Measurements from ENCODE around the gene ZBTB2. TPM values are rescaled to one million over a fixed set of nuclear protein-coding genes. Genes with fewer than 3 reads are reported as not detected.

The ZBTB2 gene
- total RNA-seq, 1 donor = 10.8 TPM

DNA sequence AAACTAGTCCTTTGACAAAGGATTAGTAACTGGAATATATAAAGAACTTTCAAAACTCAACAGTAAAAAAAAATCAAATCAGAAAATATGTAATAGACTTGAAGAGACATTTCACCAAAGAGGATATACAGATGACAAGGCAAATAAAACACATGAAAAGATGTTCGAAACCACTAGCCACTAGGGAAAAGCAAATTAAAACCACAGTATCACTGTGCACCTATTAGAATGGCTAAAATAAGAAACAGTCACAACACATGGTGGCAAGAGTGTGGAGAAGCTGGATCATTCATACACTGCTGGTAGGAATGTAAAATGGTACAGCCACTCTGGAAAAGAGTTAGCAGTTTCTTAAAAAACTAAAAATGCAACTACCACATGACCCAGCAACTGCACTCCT is 14.9 kb downstream of the ZBTB2 start:
- H3K4me3 ChIP-seq (ENCODE audit: low read depth, low read length) = no peak overlapping the region
- TF ChIP-seq, protein P1, sequence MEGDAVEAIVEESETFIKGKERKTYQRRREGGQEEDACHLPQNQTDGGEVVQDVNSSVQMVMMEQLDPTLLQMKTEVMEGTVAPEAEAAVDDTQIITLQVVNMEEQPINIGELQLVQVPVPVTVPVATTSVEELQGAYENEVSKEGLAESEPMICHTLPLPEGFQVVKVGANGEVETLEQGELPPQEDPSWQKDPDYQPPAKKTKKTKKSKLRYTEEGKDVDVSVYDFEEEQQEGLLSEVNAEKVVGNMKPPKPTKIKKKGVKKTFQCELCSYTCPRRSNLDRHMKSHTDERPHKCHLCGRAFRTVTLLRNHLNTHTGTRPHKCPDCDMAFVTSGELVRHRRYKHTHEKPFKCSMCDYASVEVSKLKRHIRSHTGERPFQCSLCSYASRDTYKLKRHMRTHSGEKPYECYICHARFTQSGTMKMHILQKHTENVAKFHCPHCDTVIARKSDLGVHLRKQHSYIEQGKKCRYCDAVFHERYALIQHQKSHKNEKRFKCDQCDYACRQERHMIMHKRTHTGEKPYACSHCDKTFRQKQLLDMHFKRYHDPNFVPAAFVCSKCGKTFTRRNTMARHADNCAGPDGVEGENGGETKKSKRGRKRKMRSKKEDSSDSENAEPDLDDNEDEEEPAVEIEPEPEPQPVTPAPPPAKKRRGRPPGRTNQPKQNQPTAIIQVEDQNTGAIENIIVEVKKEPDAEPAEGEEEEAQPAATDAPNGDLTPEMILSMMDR (IDR thresholded peaks at IDR 0.05; ENCODE audit: insufficient read depth, low read depth, low read length) = peak; percentile 8
- no peak for DNase-seq (ENCODE audit: low read depth)

DNA sequence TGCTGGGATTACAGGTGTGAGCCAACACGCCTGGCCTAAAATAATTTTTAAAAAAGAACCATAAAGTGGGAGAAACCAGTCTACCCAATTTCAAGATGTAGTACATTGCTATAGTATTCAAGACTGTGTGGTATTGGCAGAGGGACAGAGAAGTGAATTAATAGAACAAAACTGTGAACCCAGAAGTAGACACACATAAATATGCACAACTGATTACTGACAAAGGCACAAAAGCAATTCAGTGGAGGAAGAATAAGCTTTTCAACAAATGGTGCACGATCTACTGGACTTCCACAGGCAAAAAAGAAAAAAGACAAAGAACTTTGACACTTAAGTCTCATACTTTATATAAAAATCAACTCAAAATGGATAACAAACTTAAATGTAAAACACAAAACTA is 15.5 kb downstream of the ZBTB2 start:
- TF ChIP-seq, protein P1 (IDR thresholded peaks at IDR 0.05; ENCODE audit: insufficient read depth, low read depth, low read length) = no peak
- DNase-seq (ENCODE audit: low read depth) = no peak
- no peak overlapping the region for H3K4me3 ChIP-seq (ENCODE audit: low read depth, low read length)

DNA sequence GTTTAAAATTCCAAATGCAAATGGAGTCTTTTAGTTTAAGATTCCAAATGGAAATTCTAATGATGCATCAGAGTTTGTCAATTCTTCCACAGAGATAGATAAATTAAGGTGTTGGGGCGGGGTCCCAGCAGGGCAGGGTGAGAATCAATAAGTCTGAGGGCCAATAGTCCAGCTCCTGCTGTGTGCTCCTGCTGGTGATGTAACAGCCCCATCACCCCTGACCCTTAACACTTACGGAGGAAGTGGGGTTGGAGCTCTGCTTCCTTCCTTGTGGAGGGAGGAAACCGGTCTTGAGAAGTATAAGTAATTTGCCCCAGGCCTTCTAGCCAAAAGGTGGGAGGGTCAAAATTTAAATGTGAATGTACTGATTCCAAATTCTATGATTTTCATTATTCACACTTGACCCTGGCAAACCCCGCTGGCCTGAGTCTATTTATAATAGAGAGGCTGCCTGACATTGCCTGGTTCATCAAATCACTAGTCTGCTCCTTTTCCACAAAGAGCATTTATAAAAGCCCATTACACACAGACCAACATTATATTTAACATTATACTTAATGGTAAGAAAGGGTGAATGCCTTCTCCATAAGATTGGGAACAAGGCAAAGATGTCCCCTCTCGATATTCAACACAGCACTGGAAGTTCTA is 17.2 kb downstream of the ZBTB2 start:
- H3K4me3 ChIP-seq (ENCODE audit: low read depth, low read length) = no peak overlapping the region
- TF ChIP-seq, protein P1 (IDR thresholded peaks at IDR 0.05; ENCODE audit: insufficient read depth, low read depth, low read length) = no peak
- peak; percentile 48 for DNase-seq (ENCODE audit: low read depth)

DNA sequence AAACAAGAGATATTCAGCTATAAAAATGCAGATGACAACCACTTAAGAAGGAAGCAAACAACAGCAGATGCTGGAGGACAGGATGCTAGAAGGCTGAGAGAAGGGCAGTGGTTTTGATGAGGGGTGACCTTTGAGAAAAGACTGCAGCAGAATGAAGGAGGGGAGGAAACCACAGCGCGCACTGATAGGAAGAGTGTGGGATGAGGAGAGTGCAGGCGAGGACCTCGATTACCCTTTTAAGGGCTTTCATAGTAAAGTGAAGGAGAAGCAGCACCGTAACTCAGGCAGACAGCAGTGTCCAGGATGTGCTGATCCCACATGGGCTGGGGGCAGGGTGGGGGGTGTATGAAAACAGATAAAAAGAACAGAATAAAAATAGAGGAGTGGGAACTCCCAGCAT is 19.2 kb downstream of the ZBTB2 start:
- TF ChIP-seq, protein P1 (IDR thresholded peaks at IDR 0.05; ENCODE audit: insufficient read depth, low read depth, low read length) = no peak
- DNase-seq (ENCODE audit: low read depth) = peak; percentile 20
- H3K4me3 ChIP-seq (ENCODE audit: low read depth, low read length) = no peak overlapping the region

DNA sequence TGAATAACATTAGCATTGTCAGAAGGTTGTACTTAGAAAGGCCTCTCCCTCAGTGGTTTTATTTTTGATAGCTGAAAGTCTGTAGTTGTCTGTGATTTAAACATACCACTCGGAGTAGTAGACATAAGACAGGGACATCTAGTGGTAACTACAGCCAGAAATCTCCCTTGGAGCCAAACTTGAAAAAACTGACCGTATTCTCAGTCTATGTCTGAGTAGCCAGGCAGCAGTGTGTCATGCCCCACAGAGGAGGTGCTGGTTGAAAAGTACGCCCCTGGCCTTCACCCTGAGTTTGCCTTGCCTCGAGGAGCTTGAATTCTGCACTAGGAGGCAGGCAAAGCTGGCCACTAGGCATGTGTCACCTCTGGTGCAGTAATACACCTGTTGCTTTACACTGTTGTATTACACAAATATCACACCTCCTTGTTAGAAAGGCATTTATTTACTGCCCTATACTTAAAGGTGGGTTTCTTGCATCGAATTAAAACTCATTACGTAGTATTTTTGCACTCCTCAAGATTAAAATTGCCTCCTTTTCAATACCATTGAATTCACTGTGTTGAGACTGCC is 20.8 kb downstream of the ZBTB2 start:
- DNase-seq (ENCODE audit: low read depth) = peak; percentile 28
- no peak overlapping the region for H3K4me3 ChIP-seq (ENCODE audit: low read depth, low read length)
- TF ChIP-seq, protein P1 (IDR thresholded peaks at IDR 0.05; ENCODE audit: insufficient read depth, low read depth, low read length) = peak; percentile 40

DNA sequence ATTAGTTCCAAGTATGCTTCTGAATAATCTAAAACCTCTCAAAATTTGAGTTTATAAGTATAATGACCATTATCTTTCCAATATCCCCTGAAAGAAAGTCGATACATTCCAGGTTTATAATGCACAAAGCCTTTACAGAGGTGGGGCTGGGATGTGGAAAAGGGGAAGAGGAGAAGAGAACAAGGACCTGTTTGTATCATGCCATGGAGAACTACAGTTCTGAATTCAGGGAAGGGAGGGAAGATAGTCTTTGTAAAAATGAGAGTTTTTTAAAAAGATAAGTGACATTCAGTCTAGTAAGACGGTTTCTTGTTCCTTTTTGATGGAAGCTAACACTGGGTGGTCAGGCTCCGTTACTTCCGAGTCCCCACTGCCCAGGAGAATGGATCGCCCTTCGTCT is 26.1 kb downstream of the ZBTB2 start:
- H3K4me3 ChIP-seq (ENCODE audit: low read depth, low read length) = no peak overlapping the region

More for the DNA sequence above, 26.1 kb downstream of the ZBTB2 start:
- no peak for DNase-seq (ENCODE audit: low read depth)
- TF ChIP-seq, protein P1 (IDR thresholded peaks at IDR 0.05; ENCODE audit: insufficient read depth, low read depth, low read length) = no peak
